Activated CD8-positive, alpha-beta memory T cell treated with anti-CD3 and anti-CD28 coated beads for 48 hours (primary cell): ENCODE measurements around the gene HLA-B.
"Not testable (repeated sequence)": the region's sequence is repeated elsewhere in the genome, so short reads cannot be mapped to it uniquely, and the experiment has no call there.

Experiments used
- DNase-seq, 3 experiments: peaks; one replicate each; pipeline ENCODE4 v3.0.0-alpha.2; 2020; ENCODE audit warnings: low read depth in 2 of 3, low spot score in 2 of 3

Gene HLA-B

DNA sequence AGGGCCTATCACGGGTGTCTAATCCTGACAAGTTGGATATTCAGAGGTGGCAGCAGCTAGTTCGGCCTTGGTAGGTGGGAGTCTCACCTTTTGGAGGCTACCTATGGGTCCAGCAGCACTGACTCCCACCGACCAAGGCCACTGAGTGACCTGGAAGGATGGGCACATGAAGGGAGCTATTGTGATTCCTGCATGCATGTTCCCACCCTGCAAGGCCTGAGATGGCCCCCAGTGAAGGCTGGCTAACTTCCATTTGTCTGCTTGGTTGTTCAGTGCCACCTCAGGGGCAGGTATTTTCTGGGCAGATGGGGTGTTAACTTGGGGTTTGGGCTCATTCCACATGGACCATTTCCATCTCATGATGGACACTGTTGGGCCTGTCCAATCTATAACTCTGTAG is 28.1 kb upstream of the HLA-B start:
- DNase-seq = no peak

DNA sequence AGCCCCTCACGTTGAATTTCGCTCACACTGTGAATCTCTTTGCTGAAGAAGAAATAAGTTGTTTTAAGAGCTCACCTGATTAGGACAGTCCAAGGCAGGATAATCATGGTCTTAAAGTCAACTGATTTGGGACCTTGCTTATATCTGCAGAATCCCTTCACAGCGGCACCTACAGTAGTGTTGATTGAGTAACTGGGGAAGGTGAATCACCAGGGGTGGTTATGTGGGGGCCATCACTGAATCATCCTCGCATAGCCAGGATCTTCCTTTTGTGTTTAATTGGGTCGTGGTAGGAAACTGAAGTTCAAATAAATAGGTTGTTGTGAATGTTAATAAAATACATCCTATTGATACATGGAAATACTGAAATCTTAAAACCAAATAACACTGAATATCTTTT is 26.2 kb upstream of the HLA-B start:
- no peak for DNase-seq

DNA sequence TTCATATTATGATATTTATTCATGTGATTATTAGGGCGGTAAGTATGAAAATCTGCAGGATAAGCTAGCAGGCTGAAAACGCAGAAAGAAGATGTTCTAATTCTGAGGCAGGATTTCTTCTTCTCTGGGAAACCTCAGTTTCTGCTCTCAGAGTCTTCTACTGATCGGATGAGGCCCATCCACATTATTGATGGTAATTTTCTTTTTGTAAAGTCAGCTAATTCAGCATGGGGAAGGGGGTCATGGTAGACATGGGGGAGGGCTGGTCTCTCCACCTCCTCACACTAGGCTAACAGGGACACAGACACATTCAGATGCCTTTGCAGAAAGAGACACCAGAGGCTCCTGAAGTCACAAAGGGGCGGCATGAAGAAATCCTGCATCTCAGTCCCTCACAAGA is 24.7 kb upstream of the HLA-B start:
- DNase-seq = no peak

GRCh38 chr6:31379850-31380249 is 22.9 kb upstream of the HLA-B start:
- DNase-seq = no peak

GRCh38 chr6:31378721-31379103 is 21.7 kb upstream of the HLA-B start:
- DNase-seq = no peak

DNA sequence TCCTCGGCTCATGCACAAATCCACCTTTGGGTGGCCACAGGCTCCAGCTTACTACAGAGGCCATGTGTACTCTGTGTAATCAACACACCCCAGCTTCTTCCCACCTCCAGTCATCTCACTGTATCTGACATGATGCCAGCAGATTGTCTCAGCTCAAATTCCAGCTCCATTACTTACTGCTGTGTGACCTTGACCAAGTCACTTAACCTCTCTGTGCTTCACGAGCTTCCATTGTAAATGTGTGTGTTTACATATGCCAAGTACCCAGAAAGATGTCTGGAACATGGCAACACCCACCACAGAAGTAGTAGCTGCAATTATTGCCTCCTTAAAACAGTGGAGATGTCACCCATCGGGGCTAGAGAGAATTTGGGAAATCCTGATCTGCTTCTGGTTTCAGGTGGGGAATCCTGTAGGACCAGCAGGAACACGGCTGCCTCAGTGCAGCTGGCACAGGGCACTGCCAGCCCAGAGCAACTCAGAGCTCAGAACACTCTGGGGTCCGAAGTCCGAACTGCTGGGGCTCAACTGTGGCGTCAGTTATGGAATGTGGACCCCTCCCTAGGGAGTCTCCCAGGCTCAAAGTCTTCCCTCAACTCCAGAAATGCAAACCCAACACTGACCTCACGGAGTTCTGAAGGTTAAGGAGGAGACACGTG is 21.2 kb upstream of the HLA-B start:
- no peak for DNase-seq

DNA sequence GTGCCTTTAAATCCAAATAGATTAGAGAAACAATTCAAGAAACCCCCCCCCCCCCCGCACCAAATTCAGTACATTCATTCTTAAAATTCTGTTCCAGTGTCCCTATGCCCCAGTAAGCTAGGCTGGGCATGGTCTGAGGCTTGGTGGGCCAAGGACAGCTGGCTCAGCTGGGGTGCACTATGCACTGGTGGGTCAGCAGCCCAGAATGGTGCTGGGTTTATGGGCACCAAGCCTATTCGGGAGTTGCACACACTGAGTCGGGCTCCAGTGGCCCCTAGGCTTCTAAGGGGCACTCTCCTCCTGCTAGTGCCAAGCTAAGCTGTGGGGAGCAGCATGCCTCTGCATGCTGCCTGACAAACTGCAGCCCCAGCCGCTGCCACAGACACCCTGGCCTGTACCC is 20.1 kb upstream of the HLA-B start:
- DNase-seq = no peak

DNA sequence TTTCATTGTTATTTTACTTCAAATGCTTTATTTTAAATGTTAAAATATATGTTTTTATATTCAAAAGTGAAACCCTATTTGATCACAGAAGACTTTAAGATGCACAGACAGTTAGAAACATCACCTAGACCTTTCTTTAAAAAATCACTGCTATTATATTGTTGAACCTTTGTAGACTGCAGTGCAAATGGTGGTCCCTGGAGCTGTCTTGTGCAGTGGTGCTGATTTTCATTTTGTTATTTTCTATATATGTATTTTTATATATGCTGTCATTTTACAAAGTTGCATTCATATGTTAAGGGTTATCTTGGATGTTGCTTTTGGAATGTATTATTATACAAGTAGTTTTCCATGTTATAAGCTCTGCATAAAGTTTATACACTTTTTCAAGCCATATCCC is 18.7 kb upstream of the HLA-B start:
- no peak for DNase-seq

- not testable (repeated sequence) for DNase-seq
These were observed 17.1 kb upstream of the HLA-B start for GRCh38 chr6:31374118-31374517.

GRCh38 chr6:31368461-31368860 is 11.5 kb upstream of the HLA-B start:
- DNase-seq = no peak

DNA sequence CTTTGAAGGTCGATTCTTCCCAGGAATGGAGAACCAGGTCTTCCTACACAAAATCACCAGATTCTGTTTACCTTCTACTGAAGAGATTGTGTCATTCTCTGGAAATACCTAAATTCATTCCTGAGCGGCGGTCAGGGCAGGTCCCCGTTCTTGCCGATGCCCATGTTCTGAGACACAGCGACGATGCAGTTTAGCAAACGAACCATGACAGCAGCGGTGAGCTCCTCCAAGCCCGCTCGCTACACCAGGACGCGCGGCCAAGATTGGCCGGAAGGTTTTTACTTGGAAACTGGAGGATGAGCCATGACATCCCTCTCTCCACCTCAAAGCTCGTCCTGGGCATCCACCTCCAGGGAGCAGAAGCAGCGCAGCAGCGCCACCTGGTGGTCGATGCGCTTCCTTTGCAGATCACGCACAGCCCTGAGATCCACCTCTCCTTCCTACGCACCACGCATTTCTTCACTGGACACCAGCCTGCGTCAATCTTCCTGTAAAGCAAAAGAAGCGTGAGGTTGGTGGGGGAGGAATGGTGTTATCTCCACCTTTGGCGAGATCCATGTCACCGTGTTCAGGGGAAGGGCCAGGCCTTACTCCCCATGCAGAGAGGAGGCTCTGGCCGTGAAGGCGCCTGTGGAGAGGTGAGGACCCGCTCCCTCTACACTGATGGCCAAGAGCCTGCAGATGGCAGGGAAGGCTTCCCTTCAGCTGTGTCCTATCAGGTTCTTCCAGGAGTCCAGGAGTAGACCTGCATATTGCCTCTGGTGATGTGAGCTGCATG is 9.9 kb upstream of the HLA-B start:
- DNase-seq = peak; percentile 51 to 94 (median 82)

DNA sequence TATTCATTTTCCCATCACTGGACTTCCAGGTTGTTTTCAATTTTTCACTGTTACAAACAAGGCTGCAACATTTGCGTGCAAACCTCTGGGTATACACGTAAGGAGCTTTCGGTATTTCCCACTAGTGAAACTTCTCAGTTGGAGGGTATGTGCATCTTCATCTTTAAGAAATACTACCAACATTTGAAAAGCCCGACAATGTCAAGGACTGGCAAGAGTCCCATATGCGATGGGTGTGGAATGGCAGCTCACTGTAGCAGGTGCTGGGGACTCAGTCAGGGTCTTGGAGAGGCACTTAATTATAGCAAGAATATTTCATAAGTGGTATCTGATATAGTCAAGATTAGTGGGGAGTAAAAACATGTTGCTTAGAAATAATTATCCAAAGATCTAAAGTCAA is 8.9 kb upstream of the HLA-B start:
- DNase-seq = no peak

DNA sequence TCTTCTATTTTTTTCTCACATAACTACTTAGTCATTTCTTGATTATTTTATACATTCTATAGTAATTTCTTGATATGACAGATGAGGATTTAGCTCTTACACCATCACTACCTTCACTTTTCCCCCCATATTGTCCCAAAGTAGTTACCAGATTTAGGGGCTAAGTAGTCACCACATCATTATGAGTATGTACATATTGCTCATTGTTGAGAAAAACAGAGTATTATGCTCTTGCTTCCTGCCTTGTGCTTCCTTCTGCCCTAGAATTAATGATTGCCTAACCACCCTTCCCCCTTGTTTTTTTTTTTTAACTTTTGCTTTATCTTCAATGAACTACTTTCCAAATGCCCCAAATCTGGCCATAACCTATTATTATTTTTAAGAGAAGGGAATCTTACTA is 6.8 kb upstream of the HLA-B start:
- DNase-seq = no peak

DNA sequence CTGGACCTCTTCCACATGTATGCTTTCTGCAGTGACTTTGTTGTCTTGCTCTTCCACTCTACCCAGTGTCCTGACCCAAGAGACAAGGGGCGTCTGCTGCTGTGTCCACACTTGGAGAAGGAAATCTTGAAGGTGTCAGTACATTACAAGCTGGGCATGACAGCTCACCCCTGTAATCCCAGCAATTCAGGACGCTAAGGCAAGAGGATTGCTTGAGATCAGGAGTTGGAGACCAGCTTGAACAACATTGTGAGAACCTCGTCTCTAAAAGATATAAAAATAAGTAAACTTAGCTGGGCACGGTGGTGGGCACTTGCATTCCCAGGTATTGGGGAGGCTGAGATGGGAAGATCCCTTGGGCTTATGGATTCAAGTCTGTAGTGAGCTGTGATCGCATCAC is 5.8 kb upstream of the HLA-B start:
- DNase-seq = no peak

- no peak for DNase-seq
These were observed 2.6 kb upstream of the HLA-B start for GRCh38 chr6:31359581-31359980.

DNA sequence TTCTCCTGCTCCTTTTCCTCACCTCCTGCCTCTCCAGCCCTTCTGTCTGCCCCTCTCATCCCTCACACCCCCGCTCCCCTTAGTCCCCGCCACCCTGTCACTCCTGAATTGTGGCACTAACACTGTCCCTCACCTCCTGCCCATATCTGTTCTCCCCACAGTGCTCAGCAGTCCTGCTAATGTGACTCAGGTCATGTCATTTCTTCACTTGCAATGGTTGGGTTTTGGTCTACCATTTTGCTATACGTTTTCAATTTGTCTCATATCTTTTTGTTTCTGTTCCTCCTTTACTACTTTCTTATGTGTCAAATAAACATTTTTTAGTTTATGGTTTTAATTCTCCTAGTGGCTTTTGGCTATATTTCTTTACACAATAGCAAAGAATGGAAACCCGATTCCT is 1.3 kb upstream of the HLA-B start:
- no peak for DNase-seq

GRCh38 chr6:31357886-31358285 is 907 bp upstream of the HLA-B start:
- DNase-seq = no peak

GRCh38 chr6:31356216-31356945 is 598 bp downstream of the HLA-B start:
- DNase-seq = no peak

DNA sequence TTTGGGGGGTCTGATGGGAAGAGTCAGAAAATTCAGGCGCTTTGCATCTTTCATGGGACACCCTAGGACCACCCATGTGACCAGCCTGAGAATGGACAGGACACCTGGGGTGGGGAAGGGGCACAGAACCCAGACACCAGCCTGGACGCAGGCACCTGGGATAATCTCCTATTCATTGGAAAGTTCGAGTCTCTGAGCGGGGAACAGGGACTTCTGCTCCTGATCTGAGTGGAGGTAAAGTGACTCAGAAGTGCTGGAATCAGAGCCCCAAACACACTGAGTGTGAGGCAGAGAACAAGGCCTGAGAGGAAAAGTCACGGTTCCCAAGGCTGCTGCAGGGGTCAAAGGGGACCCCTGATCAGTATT is 1.4 kb downstream of the HLA-B start:
- no peak for DNase-seq

DNA sequence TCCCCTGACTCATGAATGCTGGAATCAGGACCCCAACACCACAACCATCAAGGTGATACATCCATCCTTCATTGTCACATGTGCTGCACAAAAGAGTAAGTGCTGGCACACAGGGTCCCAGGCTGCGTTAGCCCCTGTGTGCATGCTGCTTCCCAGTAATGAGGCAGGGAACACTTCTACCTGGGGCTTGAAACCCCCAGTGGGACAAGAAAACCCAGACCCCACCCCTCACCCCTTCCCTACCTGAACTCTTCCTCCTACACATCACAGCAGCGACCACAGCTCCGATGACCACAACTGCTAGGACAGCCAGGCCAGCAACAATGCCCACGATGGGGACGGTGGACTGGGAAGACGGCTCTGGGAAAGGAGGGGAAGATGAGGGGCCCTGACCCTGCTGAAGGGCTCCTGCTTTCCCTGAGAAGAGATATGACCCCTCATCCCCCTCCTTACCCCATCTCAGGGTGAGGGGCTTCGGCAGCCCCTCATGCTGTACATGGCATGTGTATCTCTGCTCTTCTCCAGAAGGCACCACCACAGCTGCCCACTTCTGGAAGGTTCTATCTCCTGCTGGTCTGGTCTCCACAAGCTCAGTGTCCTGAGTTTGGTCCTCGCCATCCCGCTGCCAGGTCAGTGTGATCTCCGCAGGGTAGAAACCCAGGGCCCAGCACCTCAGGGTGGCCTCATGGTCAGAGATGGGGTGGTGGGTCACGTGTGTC is 2.0 kb downstream of the HLA-B start:
- DNase-seq = no peak

GRCh38 chr6:31354158-31354863 is 2.7 kb downstream of the HLA-B start:
- DNase-seq = no peak
